WTC11 (cell line): Measurements from ENCODE around the gene COL2A1. TPM values are rescaled to one million over a fixed set of nuclear protein-coding genes. Genes with fewer than 3 reads are reported as not detected.

Experiments used
- ATAC-seq: fragments of 200-7000 bp; cut with Tn5 transposase; 2 replicates; pipeline ENCODE4 v1.10.0; 2021; ENCODE audit warnings: mild to moderate bottlenecking, moderate library complexity
- CTCF ChIA-PET: fragments of 300-600 bp; sonication (Branson Sonifier 250); formaldehyde crosslinking; loops from one replicate; lab custom pipeline; 2021; ENCODE audit warnings: antibody characterized with exemption; lab: Charles Lee
- POLR2A ChIA-PET: fragments of 350-600 bp; sonication (Branson Sonifier 250); formaldehyde crosslinking; loops from one replicate; lab custom pipeline; 2021; ENCODE audit warnings: antibody characterized with exemption; lab: Charles Lee
- DNase-seq: peaks from one replicate; pipeline ENCODE4 v3.0.0; 2021; ENCODE audit warnings: low spot score
- H3K27ac Mint-ChIP-seq: 2 replicates; pipeline ENCODE4 v1.8.0; 2021; ENCODE audit warnings: mixed read lengths
- H3K27me3 Mint-ChIP-seq: 2 replicates; pipeline ENCODE4 v1.8.0; 2021; ENCODE audit warnings: low read depth, mild to moderate bottlenecking, moderate library complexity, mixed read lengths
- H3K36me3 Mint-ChIP-seq: 2 replicates; pipeline ENCODE4 v1.8.0; 2021; ENCODE audit warnings: mixed read lengths
- H3K4me1 Mint-ChIP-seq: 2 replicates; pipeline ENCODE4 v1.8.0; 2022; ENCODE audit warnings: mixed read lengths
- H3K4me3 Mint-ChIP-seq: 2 replicates; pipeline ENCODE4 v1.8.0; 2021; ENCODE audit warnings: mild to moderate bottlenecking, moderate library complexity, mixed read lengths
- H3K9me3 Mint-ChIP-seq: 2 replicates; pipeline ENCODE4 v1.8.0; 2021; ENCODE audit warnings: mixed read lengths
- ARID4B ChIP-seq: sonication (generic); formaldehyde crosslinking; IDR thresholded peaks from 2 replicates; pipeline ENCODE4 v1.8.0; 2023; ENCODE audit warnings: missing genetic modification reagents, mild to moderate bottlenecking, borderline replicate concordance
- ATF2 ChIP-seq: sonication (generic); formaldehyde crosslinking; IDR thresholded peaks from 2 replicates; pipeline ENCODE4 v1.8.1; 2022; ENCODE audit warnings: low read depth, missing genetic modification reagents, borderline replicate concordance
- ETV6 ChIP-seq: sonication (generic); formaldehyde crosslinking; IDR thresholded peaks from 2 replicates; pipeline ENCODE4 v1.8.1; 2022; ENCODE audit warnings: mild to moderate bottlenecking, missing genetic modification reagents
- FOXJ3 ChIP-seq: sonication (generic); formaldehyde crosslinking; IDR thresholded peaks from 2 replicates; pipeline ENCODE4 v1.9.0; 2021; ENCODE audit warnings: missing genetic modification reagents, mild to moderate bottlenecking, borderline replicate concordance
- FOXP1 ChIP-seq: sonication (generic); formaldehyde crosslinking; IDR thresholded peaks from 2 replicates; pipeline ENCODE4 v1.8.0; 2022; ENCODE audit warnings: missing genetic modification reagents, mild to moderate bottlenecking, moderate library complexity, borderline replicate concordance
- GTF2I ChIP-seq: fragments of 250-450 bp; sonication (Bioruptor Pico); conservative IDR thresholded peaks from 2 replicates; pipeline ENCODE4 v1.4.0; 2021; ENCODE audit warnings: mild to moderate bottlenecking
- HMGA2 ChIP-seq: fragments of 250-450 bp; sonication (Bioruptor Pico); IDR thresholded peaks from 2 replicates; pipeline ENCODE4 v1.4.0; 2021; ENCODE audit warnings: mild to moderate bottlenecking, moderate library complexity
- IRF1 ChIP-seq: sonication (generic); formaldehyde crosslinking; IDR thresholded peaks from 2 replicates; pipeline ENCODE4 v1.8.0; 2023; ENCODE audit warnings: missing genetic modification reagents
- JUN ChIP-seq: sonication (generic); formaldehyde crosslinking; IDR thresholded peaks from 2 replicates; pipeline ENCODE4 v1.8.0; 2023; ENCODE audit warnings: mild to moderate bottlenecking, missing genetic modification reagents
- MYBL2 ChIP-seq: sonication (generic); formaldehyde crosslinking; IDR thresholded peaks from 2 replicates; pipeline ENCODE4 v1.8.1; 2023; ENCODE audit warnings: mild to moderate bottlenecking, moderate library complexity, missing genetic modification reagents
- NFATC4 ChIP-seq: fragments of 250-450 bp; sonication (Bioruptor Pico); IDR thresholded peaks from 2 replicates; pipeline ENCODE4 v1.9.0; 2021; ENCODE audit warnings: mild to moderate bottlenecking
- NFE2L1 ChIP-seq: sonication (generic); formaldehyde crosslinking; IDR thresholded peaks from 2 replicates; pipeline ENCODE4 v1.8.1; 2023; ENCODE audit warnings: missing genetic modification reagents
- NR3C1 ChIP-seq: sonication (generic); formaldehyde crosslinking; conservative IDR thresholded peaks from 2 replicates; pipeline ENCODE4 v1.8.1; 2023; ENCODE audit warnings: low read depth, mild to moderate bottlenecking, missing genetic modification reagents
- OVOL2 ChIP-seq: fragments of 250-450 bp; sonication (Bioruptor Pico); IDR thresholded peaks from 2 replicates; pipeline ENCODE4 v1.9.0; 2021; ENCODE audit warnings: mild to moderate bottlenecking, borderline replicate concordance
- ZNF121 ChIP-seq: sonication (generic); formaldehyde crosslinking; IDR thresholded peaks from 2 replicates; pipeline ENCODE4 v1.8.0; 2023; ENCODE audit warnings: missing genetic modification reagents
- ZNF219 ChIP-seq: sonication (generic); formaldehyde crosslinking; IDR thresholded peaks from 2 replicates; pipeline ENCODE4 v1.8.0; 2023; ENCODE audit warnings: missing genetic modification reagents, mild to moderate bottlenecking, borderline replicate concordance
- ZNF396 ChIP-seq: fragments of 250-450 bp; sonication (Bioruptor Pico); IDR thresholded peaks from 2 replicates; pipeline ENCODE4 v1.8.0; 2021; ENCODE audit warnings: mild to moderate bottlenecking, moderate library complexity, borderline replicate concordance
- ZNF423 ChIP-seq: fragments of 250-450 bp; sonication (Bioruptor Pico); IDR thresholded peaks from 2 replicates; pipeline ENCODE4 v2.1.2; 2022; ENCODE audit warnings: mild to moderate bottlenecking, moderate library complexity
- total RNA-seq: library from RNA; stranded (reverse); gene quantifications from 3 replicates; pipeline ENCODE4 v1.2.3, GENCODE V29; 2021
- TF ChIP-seq, protein P1 (sequence below): sonication (generic); formaldehyde crosslinking; IDR thresholded peaks from 2 replicates; pipeline ENCODE4 v1.8.0; 2023; ENCODE audit warnings: mild to moderate bottlenecking, missing genetic modification reagents
- TF ChIP-seq, protein P2 (sequence below): sonication (generic); formaldehyde crosslinking; IDR thresholded peaks from 2 replicates; pipeline ENCODE4 v1.8.0; 2022; ENCODE audit warnings: mild to moderate bottlenecking, missing genetic modification reagents

The COL2A1 gene
- total RNA-seq, 1 experiment from 2014 or later: 20.9 TPM

- no peak overlapping the region for H3K27ac Mint-ChIP-seq
- DNase-seq (no peak), ATAC-seq (no peak)
- H3K9me3 Mint-ChIP-seq: no peaks in the 10 kb centered on the region
- no peak overlapping the region for H3K4me3 Mint-ChIP-seq
- peaks cover 27% of the 10 kb centered on the region for H3K4me1 Mint-ChIP-seq
- POLR2A ChIA-PET: no interaction called here
- TF ChIP-seq FOXJ3 (CRISPR knock-in tag) (no peak), NFATC4 (CRISPR knock-in tag) (no peak), JUN (CRISPR knock-in tag) (no peak), ZNF121 (CRISPR knock-in tag) (no peak), NR3C1 (no peak), IRF1 (no peak), ZNF396 (CRISPR knock-in tag) (no peak), ATF2 (CRISPR knock-in tag) (no peak), ETV6 (no peak), HMGA2 (CRISPR knock-in tag) (no peak), MYBL2 (CRISPR knock-in tag) (no peak), ZNF219 (CRISPR knock-in tag) (no peak), OVOL2 (CRISPR knock-in tag) (no peak), GTF2I (CRISPR knock-in tag) (no peak), ARID4B (no peak), FOXP1 (CRISPR knock-in tag) (no peak), NFE2L1 (CRISPR knock-in tag) (no peak), ZNF423 (CRISPR knock-in tag) (no peak)
- TF ChIP-seq, protein P1, sequence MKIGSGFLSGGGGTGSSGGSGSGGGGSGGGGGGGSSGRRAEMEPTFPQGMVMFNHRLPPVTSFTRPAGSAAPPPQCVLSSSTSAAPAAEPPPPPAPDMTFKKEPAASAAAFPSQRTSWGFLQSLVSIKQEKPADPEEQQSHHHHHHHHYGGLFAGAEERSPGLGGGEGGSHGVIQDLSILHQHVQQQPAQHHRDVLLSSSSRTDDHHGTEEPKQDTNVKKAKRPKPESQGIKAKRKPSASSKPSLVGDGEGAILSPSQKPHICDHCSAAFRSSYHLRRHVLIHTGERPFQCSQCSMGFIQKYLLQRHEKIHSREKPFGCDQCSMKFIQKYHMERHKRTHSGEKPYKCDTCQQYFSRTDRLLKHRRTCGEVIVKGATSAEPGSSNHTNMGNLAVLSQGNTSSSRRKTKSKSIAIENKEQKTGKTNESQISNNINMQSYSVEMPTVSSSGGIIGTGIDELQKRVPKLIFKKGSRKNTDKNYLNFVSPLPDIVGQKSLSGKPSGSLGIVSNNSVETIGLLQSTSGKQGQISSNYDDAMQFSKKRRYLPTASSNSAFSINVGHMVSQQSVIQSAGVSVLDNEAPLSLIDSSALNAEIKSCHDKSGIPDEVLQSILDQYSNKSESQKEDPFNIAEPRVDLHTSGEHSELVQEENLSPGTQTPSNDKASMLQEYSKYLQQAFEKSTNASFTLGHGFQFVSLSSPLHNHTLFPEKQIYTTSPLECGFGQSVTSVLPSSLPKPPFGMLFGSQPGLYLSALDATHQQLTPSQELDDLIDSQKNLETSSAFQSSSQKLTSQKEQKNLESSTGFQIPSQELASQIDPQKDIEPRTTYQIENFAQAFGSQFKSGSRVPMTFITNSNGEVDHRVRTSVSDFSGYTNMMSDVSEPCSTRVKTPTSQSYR (CRISPR knock-in tag): no peak
- TF ChIP-seq, protein P2, sequence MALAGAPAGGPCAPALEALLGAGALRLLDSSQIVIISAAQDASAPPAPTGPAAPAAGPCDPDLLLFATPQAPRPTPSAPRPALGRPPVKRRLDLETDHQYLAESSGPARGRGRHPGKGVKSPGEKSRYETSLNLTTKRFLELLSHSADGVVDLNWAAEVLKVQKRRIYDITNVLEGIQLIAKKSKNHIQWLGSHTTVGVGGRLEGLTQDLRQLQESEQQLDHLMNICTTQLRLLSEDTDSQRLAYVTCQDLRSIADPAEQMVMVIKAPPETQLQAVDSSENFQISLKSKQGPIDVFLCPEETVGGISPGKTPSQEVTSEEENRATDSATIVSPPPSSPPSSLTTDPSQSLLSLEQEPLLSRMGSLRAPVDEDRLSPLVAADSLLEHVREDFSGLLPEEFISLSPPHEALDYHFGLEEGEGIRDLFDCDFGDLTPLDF (CRISPR knock-in tag): no peak
- H3K36me3 Mint-ChIP-seq: no peaks in the 10 kb centered on the region
- H3K27me3 Mint-ChIP-seq: peaks cover 32% of the 10 kb centered on the region
- CTCF ChIA-PET: interaction anchor here (0.8 kb wide), 1 partner anchor 75 kb away, joined by 4 read pairs; no protein-coding TSS in a partner anchor
Observed at GRCh38 chr12:47944685-47945340, 59.5 kb downstream of the COL2A1 start.
